GM12878 (cell line): Measurements from ENCODE around the gene CYB561A3. TPM values are rescaled to one million over a fixed set of nuclear protein-coding genes. Genes with fewer than 3 reads are reported as not detected.

Source experiments
- ATAC-seq: fragments of 200-7000 bp; cut with Tn5 transposase; 3 replicates; pipeline ENCODE4 v1.9.1; 2020; ENCODE audit warnings: mild to moderate bottlenecking, moderate library complexity
- BruUV-seq: library from RNA; stranded (reverse); fragments of 400-500 nt; replicated peaks from 2 replicates; lab custom pipeline; 2021; lab: Mats Ljungman, UMichigan
- CTCF ChIA-PET: fragments of 300-600 bp; sonication (Branson Sonifier 250); formaldehyde crosslinking; extraction: SDS; loops from one replicate; lab custom pipeline; 2021; ENCODE audit warnings: inconsistent platforms; lab: Yijun Ruan, JAX
- POLR2A ChIA-PET: fragments of 350-600 bp; formaldehyde crosslinking; extraction: SDS; loops from one replicate; lab custom pipeline; 2021; ENCODE audit warnings: inconsistent platforms; lab: Charles Lee
- RAD21 ChIA-PET: fragments of 300-600 bp; sonication (Branson Sonifier 250); formaldehyde crosslinking; loops from one replicate; lab custom pipeline; 2023; ENCODE audit warnings: antibody characterized with exemption; ENCODE audit not compliant: unreplicated experiment; lab: Charles Lee
- SMC1A ChIA-PET: fragments of 300-600 bp; sonication (Branson Sonifier 250); formaldehyde crosslinking; loops from one replicate; lab custom pipeline; 2023; ENCODE audit not compliant: unreplicated experiment, uncharacterized antibody; lab: Charles Lee
- DNase-seq: peaks from one replicate; pipeline ENCODE4 v3.0.0-alpha.2; 2011; ENCODE audit warnings: low read depth, low spot score
- FAIRE-seq: peaks from 3 replicates; lab custom pipeline; 2011; peaks lifted over from hg19 to GRCh38; lab: Jason Lieb, UNC
- H2AFZ ChIP-seq: 2 replicates; pipeline ENCODE4 v1.6.0; 2011; ENCODE audit warnings: low read depth, low read length, control low read depth; ENCODE audit not compliant: control insufficient read depth
- H3K27ac ChIP-seq: 2 replicates; pipeline ENCODE4 v1.5.1; 2011; ENCODE audit warnings: control low read depth; ENCODE audit not compliant: control insufficient read depth, insufficient read depth
- H3K27me3 ChIP-seq, 2 experiments: replicated peaks in 1 of 2; 2 replicates each; pipeline versions ENCODE4 v1.6.0 to v1.6.1; 2011; ENCODE audit warnings: low read length in 1 of 2; ENCODE audit not compliant: control insufficient read depth in 2 of 2, insufficient read depth in 2 of 2
- H3K36me3 ChIP-seq, 2 experiments: 2 replicates each; pipeline ENCODE4 v1.5.1; 2011; ENCODE audit warnings: low read length in 1 of 2; ENCODE audit not compliant: control insufficient read depth in 2 of 2, insufficient read depth in 2 of 2
- H3K4me1 ChIP-seq: 2 replicates; pipeline ENCODE4 v1.6.1; 2011; ENCODE audit warnings: mild to moderate bottlenecking, low read length, moderate library complexity, mixed read lengths; ENCODE audit not compliant: control insufficient read depth, insufficient read depth
- H3K4me2 ChIP-seq: 2 replicates; pipeline ENCODE4 v1.6.0; 2011; ENCODE audit warnings: control low read depth; ENCODE audit not compliant: control insufficient read depth, insufficient read depth
- H3K4me3 ChIP-seq: fragments of 200-600 bp; sonication (generic); 2 replicates; pipeline ENCODE4 v1.5.1; 2016
- H3K79me2 ChIP-seq: 2 replicates; pipeline ENCODE4 v1.6.0; 2011; ENCODE audit warnings: low read length; ENCODE audit not compliant: control insufficient read depth, insufficient read depth
- H3K9ac ChIP-seq: 2 replicates; pipeline ENCODE4 v1.8.0; 2011; ENCODE audit warnings: low read length, control low read depth, mixed read lengths; ENCODE audit not compliant: control insufficient read depth, insufficient read depth
- H3K9me3 ChIP-seq: replicated peaks from 3 replicates; pipeline ENCODE4 v1.5.1; 2011; ENCODE audit warnings: mild to moderate bottlenecking, low read length; ENCODE audit not compliant: control insufficient read depth, insufficient read depth
- H4K20me1 ChIP-seq: 2 replicates; pipeline ENCODE4 v1.6.0; 2011; ENCODE audit not compliant: control insufficient read depth, insufficient read depth
- BACH1 ChIP-seq: fragments of 450-650 bp; IDR thresholded peaks from 2 replicates; pipeline ENCODE4 v1.6.1; 2017; ENCODE audit warnings: mild to moderate bottlenecking, borderline replicate concordance
- BCL11A ChIP-seq: IDR thresholded peaks from 2 replicates; pipeline ENCODE4 v1.6.1; 2011; ENCODE audit warnings: low read depth, low read length
- BRCA1 ChIP-seq: IDR thresholded peaks from 2 replicates; pipeline ENCODE4 v1.6.1; 2011; ENCODE audit warnings: low read depth, low read length, improper control_type of control experiment
- CBFB ChIP-seq: IDR thresholded peaks from 2 replicates; pipeline ENCODE4 v1.6.1; 2016; ENCODE audit warnings: antibody characterized with exemption, low read depth
- CBX3 ChIP-seq: fragments of 200-600 bp; sonication (generic); IDR thresholded peaks from 2 replicates; pipeline ENCODE4 v1.6.1; 2016; ENCODE audit warnings: low read depth, borderline replicate concordance
- CTCF ChIP-seq, 3 experiments: IDR thresholded peaks in 2 of 3; conservative IDR thresholded peaks in 1 of 3; 2 replicates each; pipeline ENCODE4 v1.5.1; 2011; ENCODE audit warnings: low read depth in 3 of 3, low read length in 3 of 3, mild to moderate bottlenecking in 3 of 3, control low read depth in 2 of 3, moderate library complexity in 2 of 3, inconsistent platforms in 1 of 3, mixed read lengths in 1 of 3; ENCODE audit not compliant: control insufficient read depth in 2 of 3, insufficient read depth in 1 of 3; ENCODE audit errors: extremely low read depth in 1 of 3
- EGR1 ChIP-seq, 2 experiments: IDR thresholded peaks; 1 replicate in 1 of 2; 2 replicates in 1 of 2; pipeline ENCODE4 v1.6.1; 2011 to 2012; ENCODE audit warnings: low read depth in 2 of 2, low read length in 2 of 2, borderline replicate concordance in 1 of 2, mild to moderate bottlenecking in 1 of 2, moderate library complexity in 1 of 2
- HDGF ChIP-seq: fragments of 450-650 bp; IDR thresholded peaks from 2 replicates; pipeline ENCODE4 v1.6.1; 2016; ENCODE audit warnings: antibody characterized with exemption
- IRF4 ChIP-seq: IDR thresholded peaks from 2 replicates; pipeline ENCODE4 v1.6.1; 2011; ENCODE audit warnings: low read depth, low read length
- NBN ChIP-seq: fragments of 450-650 bp; IDR thresholded peaks from 2 replicates; pipeline ENCODE4 v1.6.1; 2016
- NKRF ChIP-seq: fragments of 450-650 bp; conservative IDR thresholded peaks from 2 replicates; pipeline ENCODE4 v1.6.1; 2017; ENCODE audit warnings: mild to moderate bottlenecking, moderate library complexity
- RUNX3 ChIP-seq: IDR thresholded peaks from 2 replicates; pipeline ENCODE4 v1.6.1; 2012; ENCODE audit warnings: low read length, inconsistent platforms
- SMC3 ChIP-seq: IDR thresholded peaks from 2 replicates; pipeline ENCODE4 v1.6.1; 2011; ENCODE audit warnings: low read length, improper control_type of control experiment, borderline replicate concordance
- SP1 ChIP-seq: IDR thresholded peaks from one replicate; pipeline ENCODE4 v1.6.1; 2011; ENCODE audit warnings: low read depth, low read length
- ZSCAN29 ChIP-seq: fragments of 450-650 bp; IDR thresholded peaks from 2 replicates; pipeline ENCODE4 v1.6.1; 2017; ENCODE audit warnings: mild to moderate bottlenecking, moderate library complexity
- WGBS: methylation state at CpG from one replicate; pipeline ENCODE4 v1.1.6; 2016; ENCODE audit warnings: low lambda C conversion rate; ENCODE audit not compliant: insufficient replicate concordance, insufficient coverage; ENCODE audit errors: missing lambda C conversion rate; 5-methylcytosine and 5-hydroxymethylcytosine counted together
- in situ Hi-C: fragments of 300-500 bp; cut with MboI; formaldehyde crosslinking; loops from 9 replicates; pipeline ENCODE4 v1.14.3; 2018; ENCODE audit warnings: mixed read lengths
- intact Hi-C: fragments of 100-400 bp; cut with micrococcal nuclease; formaldehyde crosslinking; loops from one replicate; pipeline ENCODE4 v1.14.2; 2022; ENCODE audit not compliant: unreplicated experiment
- polyA plus RNA-seq, 11 experiments: library from polyadenylated mRNA; depleted of rRNA in 4 of 11; unstranded in 6 of 11; stranded (reverse) in 5 of 11; fragments of >200 nt; fragmentation: Nextera tagmentation in 4 of 11; fragmentation: Illumina TruSeq in 1 of 11; extraction: Ambion mirVana in 4 of 11; extraction: Trizol in 1 of 11; gene quantifications; 1 replicate in 1 of 11; 2 replicates in 10 of 11; pipeline versions ENCODE4 v1.2.1 to v1.2.3, GENCODE V29; 2011 to 2016; ENCODE audit warnings: inconsistent platforms in 2 of 11, missing spikeins in 2 of 11, low read depth in 1 of 11
- total RNA-seq, 4 experiments: library from RNA; depleted of rRNA in 3 of 4; stranded (reverse); fragments of >200 nt in 3 of 4; fragmentation: Illumina TruSeq in 1 of 4; extraction: Trizol in 1 of 4; gene quantifications; 2 replicates each; pipeline versions ENCODE4 v1.2.1 to v1.2.3, GENCODE V29; 2013 to 2021

The CYB561A3 gene
- total and polyA plus RNA-seq, 10 of the 15 experiments (the other 5 are each of a cell fraction or from before 2014, with no cell fraction given): 40.1 to 169 (median 74.4) TPM

GRCh38 chr11:61370349-61371005 lies 8.8 kb upstream of the CYB561A3 start (continued):
- TF ChIP-seq EGR1 (IDR thresholded peaks at IDR 0.05; ENCODE audit: borderline replicate concordance in 1 of 2, low read depth in 2 of 2, low read length in 2 of 2) (no peak), CBX3 (no peak)

- no peak overlapping the region for H2AFZ ChIP-seq
- peaks cover 8% of the 10 kb centered on the region for H3K4me1 ChIP-seq
- peaks cover 17 to 23% of the 10 kb centered on the region in 2 experiments for H3K36me3 ChIP-seq
- FAIRE-seq: no peak
- in situ Hi-C loops (no loop called here), intact Hi-C loops (no loop called here)
- ChIA-PET SMC1A (interaction anchor here (1.0 to 4.2 kb wide), 13 partner anchors 11 to 42 kb away, joined by 3 to 84 read pairs (median 5); partner anchors contain the start of genes CYB561A3, DDB1, TKFC and TMEM138), POLR2A (interaction anchor here (0.6 to 7.0 kb wide), 11 partner anchors 11 to 455 kb away, joined by 3 to 111 read pairs (median 4); partner anchors contain the start of genes CYB561A3, TMEM138 and TMEM216), CTCF (interaction anchor here (1.1 to 23.9 kb wide), 12 partner anchors 9 to 269 kb away, joined by 3 to 387 read pairs (median 6); partner anchors contain the start of genes CYB561A3 and TMEM216), RAD21 (interaction anchor here (0.8 to 8.0 kb wide), 8 partner anchors 11 to 71 kb away, joined by 3 to 72 read pairs (median 6); partner anchors contain the start of genes CYB561A3, TMEM138 and TMEM216)
- H3K9me3 ChIP-seq: no peaks in the 10 kb centered on the region
- peak; percentile 86 for ATAC-seq
- 0 out of 2 replicates have a peak overlapping the region, but pooled peaks have one; percentile 11 for H3K4me2 ChIP-seq
- peak overlapping the region; percentile 68 for H3K27ac ChIP-seq
- BruUV-seq: no TSS peak
- no peaks in the 10 kb centered on the region for H4K20me1 ChIP-seq
- H3K27me3 ChIP-seq: no peaks in the 10 kb centered on the region
- H3K4me3 ChIP-seq: no peak overlapping the region
- H3K9ac ChIP-seq: no peak overlapping the region
- H3K79me2 ChIP-seq: no peaks in the 10 kb centered on the region; the same call in 1 of the 2 replicates
- DNase-seq: peak; percentile 77
- 85% methylated on average over 9 of the region's 9 CpGs for WGBS
- TF ChIP-seq RUNX3 (peak; percentile 95), NKRF (no peak; the same call in 1 of the 2 replicates), CBFB (peak; percentile 39; the same call in 1 of the 2 replicates), BACH1 (peak; percentile 27; the same call in 1 of the 2 replicates), SMC3 (no peak), BRCA1 (no peak), CTCF (IDR thresholded peaks at IDR 0.05 in 2 of 3, conservative IDR thresholded peaks at IDR 0.05 in 1 of 3; ENCODE audit: control insufficient read depth in 2 of 3, extremely low read depth in 1 of 3, insufficient read depth in 1 of 3, low read depth in 3 of 3, low read length in 3 of 3) (no peak), HDGF (no peak), NBN (peak; percentile 88), SP1 (peak; percentile 73), ZSCAN29 (no peak), IRF4 (peak; percentile 66; the same call in 1 of the 2 replicates), BCL11A (peak; percentile 93)
These were observed 8.0 kb upstream of the CYB561A3 start for GRCh38 chr11:61369372-61370348.
